ENCODE measurements around the gene PIBF1. TPM values are rescaled to one million over a fixed set of nuclear protein-coding genes. Genes with fewer than 3 reads are reported as not detected.

Gene PIBF1
- total and polyA plus RNA-seq, 2 of the 4 experiments (the other 2 are of a cell fraction), result 5.1 to 13.3 TPM

DNA sequence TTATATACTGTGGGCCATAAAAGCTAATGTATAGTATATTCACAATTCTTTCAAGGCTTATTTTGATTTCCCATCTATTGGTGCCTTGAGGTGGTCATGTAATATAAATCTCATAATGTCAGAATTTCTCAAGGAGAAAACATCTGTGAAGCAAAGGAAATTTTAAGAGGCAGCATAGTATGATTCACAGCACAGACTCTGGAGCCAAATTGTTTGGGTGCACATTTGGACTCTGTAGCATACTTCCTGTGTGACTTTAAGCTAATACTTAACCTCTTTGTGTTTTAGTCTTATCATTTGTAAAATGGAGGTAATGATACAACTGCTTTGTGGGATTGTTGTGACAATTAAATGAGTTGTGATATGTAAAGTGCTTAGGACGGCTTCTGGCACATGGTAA is 67.6 kb downstream of the PIBF1 start:
- no peak overlapping the region for H2BK20ac ChIP-seq (ENCODE audit: low read depth, low read length)
- no peaks in the 10 kb centered on the region for H3K4me1 ChIP-seq (ENCODE audit: control insufficient read depth, insufficient read depth, low read length)
- in situ Hi-C loops (cut with MboI; ENCODE audit: low sequenced_read_pairs) (no loop called here), intact Hi-C loops (cut with micrococcal nuclease) (no loop called here), dilution Hi-C loops (cut with HindIII; ENCODE audit: low sequenced_read_pairs, unreplicated experiment) (no loop called here)
- H3K18ac ChIP-seq (ENCODE audit: low read depth, low read length), result no peak overlapping the region
- H2BK5ac ChIP-seq (ENCODE audit: low read depth, low read length, poor library complexity, severe bottlenecking), result no peak overlapping the region
- peaks cover 0 to 2% of the 10 kb centered on the region in 2 experiments; a peak in 1 of 4 replicates for H3K79me1 ChIP-seq (ENCODE audit: low read depth in 1 of 2, low read length in 2 of 2)
- H3K23ac ChIP-seq (ENCODE audit: low read depth, low read length), result no peak overlapping the region
- no peaks in the 10 kb centered on the region for H4K20me1 ChIP-seq (ENCODE audit: insufficient read depth, low read length)
- no peak overlapping the region for H3K9ac ChIP-seq (ENCODE audit: low read depth, low read length)
- no peak overlapping the region for H3K27ac ChIP-seq (ENCODE audit: insufficient read depth, low read length)
- no peak overlapping the region for H3K56ac ChIP-seq (ENCODE audit: extremely low read depth, insufficient read depth, low read length)
- no peak overlapping the region for H2BK15ac ChIP-seq (ENCODE audit: low read depth, low read length)
- no CpG with 5 or more reads among the region's 1 CpG for WGBS, 2 experiments (ENCODE audit: extremely low coverage in 2 of 2, insufficient read length in 1 of 2)
- no peak overlapping the region for H3K14ac ChIP-seq (replicated peaks; ENCODE audit: low read depth, low read length)
- POLR2A ChIA-PET (ENCODE audit: unreplicated experiment), result no interaction called here
- CTCF ChIA-PET, result interaction anchor here (0.6 to 2.0 kb wide), 2 partner anchors 10 to 484 kb away, joined by 4 to 5 read pairs; no protein-coding TSS in a partner anchor
- H3K36me3 ChIP-seq (ENCODE audit: control insufficient read depth, insufficient read depth, low read length), result peaks cover 17% of the 10 kb centered on the region; the same call in 1 of the 2 replicates
- no peak overlapping the region for H4K5ac ChIP-seq (ENCODE audit: low read depth, low read length)
- no peak overlapping the region for H2AK5ac ChIP-seq (ENCODE audit: low read depth, low read length)
- no peak overlapping the region for H3K4ac ChIP-seq (ENCODE audit: low read depth, low read length)
- no peak overlapping the region for H4K91ac ChIP-seq (ENCODE audit: insufficient read depth, low read depth, low read length)
- no peak overlapping the region for H2AFZ ChIP-seq (replicated peaks; ENCODE audit: low read length, poor library complexity)
- no peak overlapping the region for H2BK120ac ChIP-seq (ENCODE audit: low read depth, low read length)
- peak; percentile 46 for DNase-seq
- ATAC-seq (ENCODE audit: low read depth), result peak; percentile 61
- TF ChIP-seq MAZ (IDR thresholded peaks at IDR 0.05; ENCODE audit: borderline replicate concordance, low read depth, low read length) (no peak), MAFK (IDR thresholded peaks at IDR 0.05; ENCODE audit: low read depth, low read length) (no peak), NFE2L2 (IDR thresholded peaks at IDR 0.05; ENCODE audit: low read depth, low read length) (no peak), USF2 (IDR thresholded peaks at IDR 0.05; ENCODE audit: low read depth, low read length) (no peak), RAD21 (IDR thresholded peaks at IDR 0.05; ENCODE audit: low read length) (no peak), CEBPB (IDR thresholded peaks at IDR 0.05; ENCODE audit: low read depth, low read length) (no peak)
- TF ChIP-seq, protein P1, sequence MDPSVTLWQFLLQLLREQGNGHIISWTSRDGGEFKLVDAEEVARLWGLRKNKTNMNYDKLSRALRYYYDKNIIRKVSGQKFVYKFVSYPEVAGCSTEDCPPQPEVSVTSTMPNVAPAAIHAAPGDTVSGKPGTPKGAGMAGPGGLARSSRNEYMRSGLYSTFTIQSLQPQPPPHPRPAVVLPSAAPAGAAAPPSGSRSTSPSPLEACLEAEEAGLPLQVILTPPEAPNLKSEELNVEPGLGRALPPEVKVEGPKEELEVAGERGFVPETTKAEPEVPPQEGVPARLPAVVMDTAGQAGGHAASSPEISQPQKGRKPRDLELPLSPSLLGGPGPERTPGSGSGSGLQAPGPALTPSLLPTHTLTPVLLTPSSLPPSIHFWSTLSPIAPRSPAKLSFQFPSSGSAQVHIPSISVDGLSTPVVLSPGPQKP (IDR thresholded peaks at IDR 0.05; ENCODE audit: borderline replicate concordance, low read depth, low read length), result no peak
- no peaks in the 10 kb centered on the region for H3K27me3 ChIP-seq (ENCODE audit: control insufficient read depth, insufficient read depth, low read length)
- H3K9me3 ChIP-seq (ENCODE audit: control insufficient read depth, insufficient read depth, low read length), result no peaks in the 10 kb centered on the region
- no peak overlapping the region for H4K8ac ChIP-seq (ENCODE audit: low read depth in 2 of 2, low read length in 2 of 2)
- H3K4me3 ChIP-seq (ENCODE audit: insufficient read depth, low read depth, low read length), result no peak overlapping the region
- no TSS peak for BruUV-seq (replicated peaks)
- H3K4me2 ChIP-seq (ENCODE audit: low read depth, low read length), result no peak overlapping the region
- no peaks in the 10 kb centered on the region for H3K9me1 ChIP-seq (ENCODE audit: insufficient read depth, low read length)
- no peak overlapping the region for H2AK9ac ChIP-seq (replicated peaks; ENCODE audit: low read depth, low read length, poor library complexity)

All from IMR-90 (cell line).